SK-N-SH treated with all-trans-retinoic acid at 6 μM for 48 hours (cell line): ENCODE data around the gene KRTAP1-1.

Experiments
- ATAC-seq: fragments of 200-7000 bp; cut with Tn5 transposase; 3 replicates; pipeline ENCODE4 v1.9.1; 2020; ENCODE audit warnings: mild to moderate bottlenecking, moderate library complexity
- BACH2 ChIP-seq: fragments of 250-450 bp; sonication (Bioruptor Pico); IDR thresholded peaks from 2 replicates; pipeline ENCODE4 v1.9.0; 2021; ENCODE audit warnings: mild to moderate bottlenecking, borderline replicate concordance
- CSDC2 ChIP-seq: fragments of 250-450 bp; sonication (Bioruptor Pico); IDR thresholded peaks from 2 replicates; pipeline ENCODE4 v1.5.0; 2020; ENCODE audit warnings: mild to moderate bottlenecking, moderate library complexity
- ESRRG ChIP-seq: fragments of 250-450 bp; sonication (Bioruptor Pico); IDR thresholded peaks from 2 replicates; pipeline ENCODE4 v1.6.1; 2021; ENCODE audit warnings: mild to moderate bottlenecking
- GLIS3 ChIP-seq: fragments of 250-450 bp; sonication (Bioruptor Pico); IDR thresholded peaks from 2 replicates; pipeline ENCODE4 v1.5.0; 2020; ENCODE audit warnings: mild to moderate bottlenecking, moderate library complexity
- ISL1 ChIP-seq: fragments of 250-450 bp; sonication (Bioruptor Pico); IDR thresholded peaks from 2 replicates; pipeline ENCODE4 v2.1.2; 2022; ENCODE audit warnings: mild to moderate bottlenecking, moderate library complexity
- PPARA ChIP-seq: fragments of 250-450 bp; sonication (Bioruptor Pico); IDR thresholded peaks from 2 replicates; pipeline ENCODE4 v1.5.0; 2020; ENCODE audit warnings: mild to moderate bottlenecking, borderline replicate concordance
- RARB ChIP-seq: fragments of 250-450 bp; sonication (Bioruptor Pico); IDR thresholded peaks from 2 replicates; pipeline ENCODE4 v1.8.0; 2021; ENCODE audit warnings: mild to moderate bottlenecking, moderate library complexity
- SNAI2 ChIP-seq: fragments of 250-450 bp; sonication (Bioruptor Pico); IDR thresholded peaks from 2 replicates; pipeline ENCODE4 v1.5.0; 2020; ENCODE audit warnings: mild to moderate bottlenecking, moderate library complexity
- TOX ChIP-seq: fragments of 250-450 bp; sonication (Bioruptor Pico); IDR thresholded peaks from 2 replicates; pipeline ENCODE4 v1.8.0; 2021; ENCODE audit warnings: mild to moderate bottlenecking, moderate library complexity, borderline replicate concordance
- ZC3H10 ChIP-seq: fragments of 250-450 bp; sonication (Bioruptor Pico); IDR thresholded peaks from 2 replicates; pipeline ENCODE4 v1.5.1; 2021; ENCODE audit warnings: mild to moderate bottlenecking, moderate library complexity
- ZFP3 ChIP-seq: fragments of 250-450 bp; sonication (Bioruptor Pico); IDR thresholded peaks from 2 replicates; pipeline ENCODE4 v1.5.0; 2020; ENCODE audit warnings: mild to moderate bottlenecking, moderate library complexity
- ZFP30 ChIP-seq: fragments of 450-650 bp; formaldehyde crosslinking; IDR thresholded peaks from 2 replicates; pipeline ENCODE4 v1.5.0; 2022; ENCODE audit warnings: mild to moderate bottlenecking, moderate library complexity
- ZNF565 ChIP-seq: fragments of 450-650 bp; formaldehyde crosslinking; conservative IDR thresholded peaks from 2 replicates; pipeline ENCODE4 v1.5.0; 2020; ENCODE audit warnings: low read depth, mild to moderate bottlenecking, moderate library complexity
- ZNF70 ChIP-seq: fragments of 450-650 bp; formaldehyde crosslinking; IDR thresholded peaks from 2 replicates; pipeline ENCODE4 v1.5.0; 2020; ENCODE audit warnings: mild to moderate bottlenecking, moderate library complexity
- ZNF8 ChIP-seq: fragments of 450-650 bp; formaldehyde crosslinking; IDR thresholded peaks from 2 replicates; pipeline ENCODE4 v1.5.0; 2020; ENCODE audit warnings: mild to moderate bottlenecking, moderate library complexity
- TF ChIP-seq, protein P1 (sequence below): fragments of 250-450 bp; sonication (Bioruptor Pico); IDR thresholded peaks from 2 replicates; pipeline ENCODE4 v1.5.1; 2020; ENCODE audit warnings: low read depth, mild to moderate bottlenecking, moderate library complexity
- TF ChIP-seq, protein P2 (sequence below): fragments of 250-450 bp; sonication (Bioruptor Pico); IDR thresholded peaks from 2 replicates; pipeline ENCODE4 v1.8.0; 2020; ENCODE audit warnings: mild to moderate bottlenecking, moderate library complexity, borderline replicate concordance
- TF ChIP-seq, protein P3 (sequence below): fragments of 250-450 bp; sonication (Bioruptor Pico); IDR thresholded peaks from 2 replicates; pipeline ENCODE4 v1.5.0; 2020; ENCODE audit warnings: mild to moderate bottlenecking, moderate library complexity

KRTAP1-1 gene

DNA sequence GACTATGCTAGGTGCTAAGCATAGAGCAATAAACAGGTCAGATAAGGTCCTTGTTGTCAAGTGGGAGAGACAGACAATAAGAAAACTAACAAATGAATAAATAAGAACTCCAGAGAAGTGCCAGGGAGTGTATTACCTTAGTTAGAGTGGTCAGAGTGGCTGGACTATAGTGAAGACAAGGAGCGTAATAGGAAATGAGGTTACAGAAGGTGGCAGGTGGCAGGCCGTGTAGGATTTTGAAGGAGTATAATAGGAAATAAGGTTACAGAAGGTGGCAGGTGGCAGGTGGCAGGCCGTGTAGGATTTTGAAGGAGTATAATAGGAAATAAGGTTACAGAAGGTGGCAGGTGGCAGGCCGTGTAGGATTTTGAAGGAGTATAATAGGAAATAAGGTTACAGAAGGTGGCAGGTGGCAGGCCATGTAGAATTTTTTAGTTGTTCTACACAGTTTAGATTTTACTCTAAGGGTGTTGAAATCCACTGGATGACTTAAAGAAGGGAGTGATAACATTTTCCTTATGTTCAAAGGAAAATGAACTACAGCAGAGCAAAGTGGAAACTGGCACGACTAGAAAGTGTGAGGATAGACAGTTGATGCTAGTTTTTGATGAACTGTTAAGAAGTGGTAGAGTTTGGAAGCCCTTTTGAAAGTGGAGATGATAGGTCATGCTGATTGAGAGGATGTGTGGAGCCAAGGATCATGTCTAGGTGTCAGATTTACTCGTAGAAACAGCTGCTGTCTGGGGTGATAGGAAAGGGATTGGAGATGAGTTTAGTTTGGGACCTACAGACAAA is 28.7 kb downstream of the KRTAP1-1 start:
- ATAC-seq, result no peak
- TF ChIP-seq ESRRG (CRISPR knock-in tag), result no peak
- TF ChIP-seq, protein P1, sequence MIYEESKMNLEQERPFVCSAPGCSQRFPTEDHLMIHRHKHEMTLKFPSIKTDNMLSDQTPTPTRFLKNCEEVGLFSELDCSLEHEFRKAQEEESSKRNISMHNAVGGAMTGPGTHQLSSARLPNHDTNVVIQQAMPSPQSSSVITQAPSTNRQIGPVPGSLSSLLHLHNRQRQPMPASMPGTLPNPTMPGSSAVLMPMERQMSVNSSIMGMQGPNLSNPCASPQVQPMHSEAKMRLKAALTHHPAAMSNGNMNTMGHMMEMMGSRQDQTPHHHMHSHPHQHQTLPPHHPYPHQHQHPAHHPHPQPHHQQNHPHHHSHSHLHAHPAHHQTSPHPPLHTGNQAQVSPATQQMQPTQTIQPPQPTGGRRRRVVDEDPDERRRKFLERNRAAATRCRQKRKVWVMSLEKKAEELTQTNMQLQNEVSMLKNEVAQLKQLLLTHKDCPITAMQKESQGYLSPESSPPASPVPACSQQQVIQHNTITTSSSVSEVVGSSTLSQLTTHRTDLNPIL (CRISPR knock-in tag), result no peak
- TF ChIP-seq ZNF565 (CRISPR knock-in tag), result no peak
- no peak for TF ChIP-seq ZFP3 (CRISPR knock-in tag)
- no peak for TF ChIP-seq RARB (CRISPR knock-in tag)
- no peak for TF ChIP-seq ISL1 (CRISPR knock-in tag)
- no peak for TF ChIP-seq CSDC2 (CRISPR knock-in tag)
- TF ChIP-seq TOX (CRISPR knock-in tag), result no peak
- TF ChIP-seq, protein P2, sequence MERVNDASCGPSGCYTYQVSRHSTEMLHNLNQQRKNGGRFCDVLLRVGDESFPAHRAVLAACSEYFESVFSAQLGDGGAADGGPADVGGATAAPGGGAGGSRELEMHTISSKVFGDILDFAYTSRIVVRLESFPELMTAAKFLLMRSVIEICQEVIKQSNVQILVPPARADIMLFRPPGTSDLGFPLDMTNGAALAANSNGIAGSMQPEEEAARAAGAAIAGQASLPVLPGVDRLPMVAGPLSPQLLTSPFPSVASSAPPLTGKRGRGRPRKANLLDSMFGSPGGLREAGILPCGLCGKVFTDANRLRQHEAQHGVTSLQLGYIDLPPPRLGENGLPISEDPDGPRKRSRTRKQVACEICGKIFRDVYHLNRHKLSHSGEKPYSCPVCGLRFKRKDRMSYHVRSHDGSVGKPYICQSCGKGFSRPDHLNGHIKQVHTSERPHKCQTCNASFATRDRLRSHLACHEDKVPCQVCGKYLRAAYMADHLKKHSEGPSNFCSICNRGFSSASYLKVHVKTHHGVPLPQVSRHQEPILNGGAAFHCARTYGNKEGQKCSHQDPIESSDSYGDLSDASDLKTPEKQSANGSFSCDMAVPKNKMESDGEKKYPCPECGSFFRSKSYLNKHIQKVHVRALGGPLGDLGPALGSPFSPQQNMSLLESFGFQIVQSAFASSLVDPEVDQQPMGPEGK (CRISPR knock-in tag), result no peak
- TF ChIP-seq ZFP30 (CRISPR knock-in tag), result no peak

DNA sequence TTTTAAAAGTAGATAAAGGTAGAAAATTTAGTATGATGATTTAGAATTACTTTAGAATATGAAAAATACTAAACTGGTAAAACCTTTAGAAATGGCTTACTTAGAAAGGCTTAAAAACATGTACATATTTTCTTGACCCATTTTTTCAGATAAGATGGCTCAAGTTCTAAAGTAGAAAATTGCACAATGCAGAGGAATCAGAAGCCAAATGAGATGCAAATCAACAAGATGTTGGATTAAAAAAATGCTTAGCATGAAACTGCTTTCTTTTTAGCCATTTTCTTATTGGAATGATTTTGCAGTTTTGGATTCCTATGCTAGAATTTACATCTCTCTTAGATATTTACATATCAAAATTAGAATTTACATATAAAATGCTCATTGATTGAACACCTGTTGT is 30.8 kb downstream of the KRTAP1-1 start:
- TF ChIP-seq ZNF565 (CRISPR knock-in tag), result no peak
- TF ChIP-seq, protein P3, sequence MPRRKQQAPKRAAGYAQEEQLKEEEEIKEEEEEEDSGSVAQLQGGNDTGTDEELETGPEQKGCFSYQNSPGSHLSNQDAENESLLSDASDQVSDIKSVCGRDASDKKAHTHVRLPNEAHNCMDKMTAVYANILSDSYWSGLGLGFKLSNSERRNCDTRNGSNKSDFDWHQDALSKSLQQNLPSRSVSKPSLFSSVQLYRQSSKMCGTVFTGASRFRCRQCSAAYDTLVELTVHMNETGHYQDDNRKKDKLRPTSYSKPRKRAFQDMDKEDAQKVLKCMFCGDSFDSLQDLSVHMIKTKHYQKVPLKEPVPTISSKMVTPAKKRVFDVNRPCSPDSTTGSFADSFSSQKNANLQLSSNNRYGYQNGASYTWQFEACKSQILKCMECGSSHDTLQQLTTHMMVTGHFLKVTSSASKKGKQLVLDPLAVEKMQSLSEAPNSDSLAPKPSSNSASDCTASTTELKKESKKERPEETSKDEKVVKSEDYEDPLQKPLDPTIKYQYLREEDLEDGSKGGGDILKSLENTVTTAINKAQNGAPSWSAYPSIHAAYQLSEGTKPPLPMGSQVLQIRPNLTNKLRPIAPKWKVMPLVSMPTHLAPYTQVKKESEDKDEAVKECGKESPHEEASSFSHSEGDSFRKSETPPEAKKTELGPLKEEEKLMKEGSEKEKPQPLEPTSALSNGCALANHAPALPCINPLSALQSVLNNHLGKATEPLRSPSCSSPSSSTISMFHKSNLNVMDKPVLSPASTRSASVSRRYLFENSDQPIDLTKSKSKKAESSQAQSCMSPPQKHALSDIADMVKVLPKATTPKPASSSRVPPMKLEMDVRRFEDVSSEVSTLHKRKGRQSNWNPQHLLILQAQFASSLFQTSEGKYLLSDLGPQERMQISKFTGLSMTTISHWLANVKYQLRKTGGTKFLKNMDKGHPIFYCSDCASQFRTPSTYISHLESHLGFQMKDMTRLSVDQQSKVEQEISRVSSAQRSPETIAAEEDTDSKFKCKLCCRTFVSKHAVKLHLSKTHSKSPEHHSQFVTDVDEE (CRISPR knock-in tag), result no peak
- TF ChIP-seq SNAI2, result no peak
- no peak for TF ChIP-seq ZFP30 (CRISPR knock-in tag)
- TF ChIP-seq, protein P1 (CRISPR knock-in tag), result no peak
- no peak for TF ChIP-seq ZNF8
- no peak for TF ChIP-seq ZNF70 (CRISPR knock-in tag)
- no peak for TF ChIP-seq ISL1 (CRISPR knock-in tag)
- TF ChIP-seq BACH2, result no peak
- TF ChIP-seq ZC3H10 (CRISPR knock-in tag), result no peak
- no peak for TF ChIP-seq CSDC2 (CRISPR knock-in tag)
- no peak for TF ChIP-seq ZFP3 (CRISPR knock-in tag)
- TF ChIP-seq GLIS3 (CRISPR knock-in tag), result no peak
- no peak for TF ChIP-seq PPARA (CRISPR knock-in tag)
- ATAC-seq, result no peak

DNA sequence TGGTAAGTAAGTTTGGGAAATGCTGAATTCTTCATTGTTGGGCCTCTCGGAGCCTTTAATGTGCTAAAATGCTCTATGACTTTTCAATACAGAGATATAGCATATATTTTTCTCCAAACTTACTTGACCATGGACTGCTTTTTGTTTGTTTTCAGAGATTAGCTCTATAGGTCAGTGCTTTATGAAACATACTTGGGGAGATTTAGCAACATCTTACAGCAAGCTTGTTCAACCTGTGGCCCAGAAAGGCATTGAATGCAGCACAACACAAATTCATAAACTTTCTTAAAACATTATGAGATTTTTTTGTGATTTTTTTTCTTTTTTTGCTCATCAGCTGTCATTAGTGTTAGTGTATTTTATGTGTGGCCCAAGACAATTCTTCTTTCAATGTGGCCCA is 31.3 kb downstream of the KRTAP1-1 start:
- TF ChIP-seq, protein P3 (CRISPR knock-in tag), result no peak
- no peak for TF ChIP-seq ZNF565 (CRISPR knock-in tag)
- TF ChIP-seq RARB (CRISPR knock-in tag), result no peak
- ATAC-seq, result no peak
